OCI-LY3 (cell line): ENCODE data around the gene RAB11FIP5.

Experiments
- CTCF ChIP-seq: fragments of 200-600, 300-600 bp; sonication (generic); IDR thresholded peaks from 2 replicates; pipeline ENCODE4 v1.5.1; 2014; ENCODE audit warnings: antibody characterized with exemption, low read length, low read depth
- EZH2phosphoT487 ChIP-seq: fragments of 200-600 bp; shearing (Covaris generic); IDR thresholded peaks from 2 replicates; pipeline ENCODE4 v1.6.1; 2018; ENCODE audit warnings: antibody characterized with exemption, mixed run types, low read depth

GRCh38 chr2:73104933-73105332 is 7.8 kb downstream of the RAB11FIP5 start:
- no peak for TF ChIP-seq CTCF
- no peak for TF ChIP-seq EZH2phosphoT487
